Karpas-422 (cell line): ENCODE data around the gene LCE3A. TPM values are rescaled to one million over a fixed set of nuclear protein-coding genes. Genes with fewer than 3 reads are reported as not detected.

Source experiments
- DNase-seq: peaks from one replicate; pipeline ENCODE4 v3.0.0-alpha.2; 2015
- H2AFZ ChIP-seq: fragments of 200-600 bp; sonication (generic); 2 replicates; pipeline ENCODE4 v1.6.1; 2014; ENCODE audit warnings: antibody characterized with exemption, low read length, mixed read lengths
- H3K27ac ChIP-seq: fragments of 200-600 bp; sonication (generic); 2 replicates; pipeline ENCODE4 v1.5.1; 2014; ENCODE audit warnings: mild to moderate bottlenecking, low read length, moderate library complexity
- H3K27me3 ChIP-seq: fragments of 200-600 bp; sonication (generic); 2 replicates; pipeline ENCODE4 v1.6.1; 2014; ENCODE audit warnings: low read length, mixed read lengths
- H3K36me3 ChIP-seq: fragments of 200-600 bp; sonication (generic); 2 replicates; pipeline ENCODE4 v1.6.1; 2014; ENCODE audit warnings: low read length, mixed read lengths; ENCODE audit not compliant: insufficient read depth
- H3K4me1 ChIP-seq: fragments of 200-600 bp; sonication (generic); 2 replicates; pipeline ENCODE4 v1.6.1; 2014; ENCODE audit warnings: mild to moderate bottlenecking, low read length, mixed read lengths
- H3K4me2 ChIP-seq: fragments of 200-600 bp; sonication (generic); 2 replicates; pipeline ENCODE4 v1.6.1; 2014; ENCODE audit warnings: low read length, low read depth, mild to moderate bottlenecking; ENCODE audit not compliant: poor library complexity, severe bottlenecking
- H3K4me3 ChIP-seq: fragments of 200-600 bp; sonication (generic); 2 replicates; pipeline ENCODE4 v1.5.1; 2014; ENCODE audit warnings: mild to moderate bottlenecking, antibody characterized with exemption, low read length, mixed read lengths
- H3K79me2 ChIP-seq: fragments of 200-600 bp; sonication (generic); 2 replicates; pipeline ENCODE4 v1.6.1; 2014; ENCODE audit warnings: mild to moderate bottlenecking, low read length, mixed read lengths
- H3K9ac ChIP-seq: fragments of 200-600 bp; sonication (generic); 2 replicates; pipeline ENCODE4 v1.6.0; 2014; ENCODE audit warnings: low read length
- H3K9me2 ChIP-seq: fragments of 200-600 bp; sonication (generic), shearing (Covaris generic); replicated peaks from 2 replicates; pipeline ENCODE4 v1.6.0; 2014; ENCODE audit warnings: mild to moderate bottlenecking, low read length, moderate library complexity; ENCODE audit not compliant: insufficient read depth
- H3K9me3 ChIP-seq: fragments of 300-700, 200-600 bp; sonication (generic); 2 replicates; pipeline ENCODE4 v1.6.1; 2014; ENCODE audit warnings: low read length, mixed read lengths
- H4K20me1 ChIP-seq: fragments of 200-600 bp; sonication (generic); 2 replicates; pipeline ENCODE4 v1.6.1; 2014; ENCODE audit warnings: mild to moderate bottlenecking, antibody characterized with exemption, low read length, low read depth; ENCODE audit not compliant: insufficient read depth
- total RNA-seq: library from RNA; depleted of rRNA; stranded (reverse); fragments of >200 nt; shearing (Covaris generic); gene quantifications from 2 replicates; pipeline ENCODE4 v1.2.3, GENCODE V29; 2014; ENCODE audit warnings: low replicate concordance

The LCE3A gene
- total RNA-seq, 1 experiment from 2014 or later, result not detected

- Histone ChIP-seq H3K4me1 (no peaks in the 10 kb centered on the region), H3K36me3 (no peaks in the 10 kb centered on the region), H3K27me3 (no peaks in the 10 kb centered on the region), H3K79me2 (no peaks in the 10 kb centered on the region), H3K27ac (no peak overlapping the region), H4K20me1 (no peaks in the 10 kb centered on the region), H2AFZ (no peak overlapping the region), H3K9me2 (no peaks in the 10 kb centered on the region), H3K4me2 (no peak overlapping the region), H3K9ac (no peak overlapping the region), H3K4me3 (no peak overlapping the region), H3K9me3 (no peaks in the 10 kb centered on the region)
- DNase-seq, result no peak
These were observed 22.2 kb upstream of the LCE3A start for GRCh38 chr1:152645146-152645545.

DNA sequence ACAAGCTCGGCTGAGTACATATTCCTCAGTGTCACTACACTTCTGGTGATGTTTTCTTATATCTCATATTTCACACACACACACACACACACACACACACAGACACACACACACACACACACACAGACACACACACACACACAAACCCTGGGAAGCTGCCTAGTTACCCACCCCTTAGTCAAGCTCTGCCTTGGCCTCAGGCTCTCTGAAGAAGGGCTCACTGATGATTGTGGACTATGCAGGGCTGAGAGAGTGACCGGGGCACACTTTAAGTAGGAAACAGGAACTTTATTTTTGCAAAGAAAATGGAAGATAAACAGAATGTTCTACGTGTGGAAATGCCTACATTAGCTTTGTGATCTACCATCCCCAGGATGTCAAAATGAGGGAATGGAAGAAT is 21.0 kb upstream of the LCE3A start:
- Histone ChIP-seq H3K4me2 (no peak overlapping the region), H3K36me3 (no peaks in the 10 kb centered on the region), H3K9me3 (no peaks in the 10 kb centered on the region), H3K79me2 (no peaks in the 10 kb centered on the region), H4K20me1 (no peaks in the 10 kb centered on the region), H3K9ac (no peak overlapping the region), H3K9me2 (no peaks in the 10 kb centered on the region), H3K4me1 (no peaks in the 10 kb centered on the region), H2AFZ (no peak overlapping the region), H3K27ac (no peak overlapping the region), H3K27me3 (no peaks in the 10 kb centered on the region), H3K4me3 (no peak overlapping the region)
- DNase-seq, result no peak

- Histone ChIP-seq H3K4me3 (no peak overlapping the region), H3K27ac (no peak overlapping the region)
- DNase-seq, result no peak
These were observed 17.4 kb upstream of the LCE3A start for GRCh38 chr1:152640351-152640750.

DNA sequence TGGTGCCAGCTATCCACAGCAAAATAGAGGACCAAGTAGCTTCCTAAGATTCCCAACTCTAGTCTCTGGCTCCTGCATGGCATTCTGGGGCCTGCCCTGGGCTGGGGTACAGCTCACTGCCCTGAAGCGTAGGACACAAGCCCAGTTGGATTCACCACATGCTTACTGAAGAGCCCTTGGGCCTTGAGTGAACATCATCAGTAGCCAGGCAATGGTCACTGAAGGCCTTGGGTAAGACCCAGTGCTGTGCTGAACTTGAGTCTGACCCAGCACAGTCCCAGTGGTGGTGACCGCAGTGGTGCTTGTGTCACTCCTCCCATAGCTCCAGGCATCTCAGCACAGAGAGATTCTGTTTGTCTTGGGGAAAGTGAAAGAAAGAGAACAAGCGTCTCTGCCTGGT is 7.7 kb upstream of the LCE3A start:
- Histone ChIP-seq H2AFZ (no peak overlapping the region), H3K9me2 (no peaks in the 10 kb centered on the region), H3K9ac (no peak overlapping the region), H3K4me1 (no peaks in the 10 kb centered on the region), H4K20me1 (no peaks in the 10 kb centered on the region), H3K4me2 (no peak overlapping the region), H3K4me3 (no peak overlapping the region), H3K36me3 (no peaks in the 10 kb centered on the region), H3K9me3 (no peaks in the 10 kb centered on the region), H3K79me2 (no peaks in the 10 kb centered on the region), H3K27ac (no peak overlapping the region), H3K27me3 (no peaks in the 10 kb centered on the region)
- no peak for DNase-seq

More at GRCh38 chr1:152640351-152640750, 17.4 kb upstream of the LCE3A start:
- Histone ChIP-seq H3K79me2 (no peaks in the 10 kb centered on the region), H3K36me3 (no peaks in the 10 kb centered on the region), H3K9me3 (no peaks in the 10 kb centered on the region), H2AFZ (no peak overlapping the region), H3K27me3 (no peaks in the 10 kb centered on the region), H3K9me2 (no peaks in the 10 kb centered on the region), H3K4me2 (no peak overlapping the region), H3K4me1 (no peaks in the 10 kb centered on the region), H3K9ac (no peak overlapping the region), H4K20me1 (no peaks in the 10 kb centered on the region)

- no peak for DNase-seq
- Histone ChIP-seq H3K9me3 (no peaks in the 10 kb centered on the region), H3K36me3 (no peaks in the 10 kb centered on the region)
These were observed 3.8 kb upstream of the LCE3A start for GRCh38 chr1:152626744-152627143.

DNA sequence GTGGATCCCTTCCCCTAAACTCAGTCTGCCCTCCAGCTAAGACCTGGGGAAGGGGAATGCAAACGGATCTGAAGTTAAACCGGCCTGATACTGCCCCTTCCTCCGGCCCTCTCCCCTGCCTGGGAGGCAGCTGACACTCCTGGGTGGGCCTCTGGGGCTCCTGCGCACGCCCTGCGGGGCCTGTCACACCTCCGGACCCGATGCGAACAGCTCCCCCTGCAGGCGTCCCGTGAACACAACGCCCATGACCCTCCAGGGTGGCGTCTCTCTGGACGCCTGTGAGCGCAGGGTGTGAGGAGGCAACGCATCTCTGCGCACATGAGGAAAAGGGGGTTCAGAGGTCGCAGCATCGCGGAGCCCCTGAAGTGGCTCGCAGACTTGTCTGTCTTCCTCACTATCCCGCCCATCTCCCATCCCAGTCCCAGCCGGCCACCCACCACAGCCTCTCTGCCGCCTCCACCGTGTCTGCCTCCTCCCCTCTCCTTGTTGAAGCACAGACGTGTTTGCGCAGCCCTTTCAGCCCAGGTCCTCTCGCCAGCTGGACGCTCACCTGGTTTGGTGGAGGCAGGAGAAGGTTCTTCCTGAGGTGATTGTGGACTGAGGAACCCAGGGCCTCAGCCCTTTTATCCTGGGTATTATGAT is 421 bp upstream of the LCE3A start:
- Histone ChIP-seq H3K4me3 (no peak overlapping the region), H2AFZ (no peak overlapping the region), H3K27ac (no peak overlapping the region), H3K79me2 (no peaks in the 10 kb centered on the region), H3K9me2 (no peaks in the 10 kb centered on the region), H3K27me3 (no peaks in the 10 kb centered on the region; the same call in 1 of the 2 replicates), H3K9me3 (peaks cover 14% of the 10 kb centered on the region), H3K4me2 (no peak overlapping the region), H4K20me1 (no peaks in the 10 kb centered on the region), H3K4me1 (no peaks in the 10 kb centered on the region), H3K36me3 (no peaks in the 10 kb centered on the region), H3K9ac (no peak overlapping the region)
- peak; percentile 57 for DNase-seq

More at GRCh38 chr1:152626744-152627143, 3.8 kb upstream of the LCE3A start:
- H3K27ac ChIP-seq, result no peak overlapping the region
- H3K4me2 ChIP-seq, result no peak overlapping the region
- no peaks in the 10 kb centered on the region for H3K79me2 ChIP-seq
- H3K9me2 ChIP-seq, result no peaks in the 10 kb centered on the region
- no peaks in the 10 kb centered on the region for H3K4me1 ChIP-seq
- no peaks in the 10 kb centered on the region for H4K20me1 ChIP-seq
- H3K27me3 ChIP-seq, result no peaks in the 10 kb centered on the region
- no peak overlapping the region for H2AFZ ChIP-seq
- no peak overlapping the region for H3K9ac ChIP-seq
- no peak overlapping the region for H3K4me3 ChIP-seq

DNA sequence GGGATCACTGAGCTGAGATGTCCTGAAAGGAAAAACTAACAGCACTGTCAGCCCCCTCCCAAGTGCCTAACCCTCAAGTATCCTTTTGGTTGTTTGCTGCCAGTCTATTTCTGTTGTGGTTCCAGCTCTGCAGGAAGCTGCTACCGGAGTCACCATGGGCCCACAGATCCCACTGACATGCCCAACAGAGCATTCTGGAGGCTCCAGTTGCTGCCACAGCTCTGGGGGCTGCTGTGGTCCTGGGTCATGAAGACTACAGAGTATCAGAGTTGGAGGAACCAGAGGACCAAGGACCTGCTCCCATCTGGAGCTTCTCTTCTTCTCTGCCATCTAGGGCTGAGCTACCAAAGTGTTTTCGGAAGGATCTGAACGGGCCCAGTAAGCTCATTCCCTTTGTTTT is 910 bp downstream of the LCE3A start:
- Histone ChIP-seq H2AFZ (no peak overlapping the region), H3K79me2 (no peaks in the 10 kb centered on the region), H3K27ac (no peak overlapping the region), H4K20me1 (no peaks in the 10 kb centered on the region), H3K27me3 (no peaks in the 10 kb centered on the region; the same call in 1 of the 2 replicates), H3K36me3 (no peaks in the 10 kb centered on the region), H3K9ac (no peak overlapping the region), H3K4me2 (no peak overlapping the region), H3K4me3 (no peak overlapping the region), H3K4me1 (no peaks in the 10 kb centered on the region), H3K9me2 (no peaks in the 10 kb centered on the region), H3K9me3 (peaks cover 19% of the 10 kb centered on the region)
- no peak for DNase-seq

- DNase-seq, result no peak
- H3K4me3 ChIP-seq, result no peak within 1 kb of the TSS
- no peaks in the 10 kb centered on the region for H3K79me2 ChIP-seq
These were observed 9.4 kb downstream of the LCE3A start, which contains the start of gene LCE3B for GRCh38 chr1:152613511-152613910. Gene LCE3B (plus strand): TSS chr1:152613811. CDS start chr1:152613811, 0 bp downstream.

More at GRCh38 chr1:152613511-152613910, 9.4 kb downstream of the LCE3A start, which contains the start of gene LCE3B:
- no peaks in the 10 kb centered on the region for H3K27me3 ChIP-seq
- no peaks in the 10 kb centered on the region for H4K20me1 ChIP-seq
- H3K4me2 ChIP-seq, result no peak within 1 kb of the TSS
- no peak within 1 kb of the TSS for H3K27ac ChIP-seq
- H3K9ac ChIP-seq, result no peak within 1 kb of the TSS
- peaks cover 8% of the 10 kb centered on the region for H3K9me3 ChIP-seq
- H2AFZ ChIP-seq, result no peak within 1 kb of the TSS
- no peaks in the 10 kb centered on the region for H3K4me1 ChIP-seq
- H3K36me3 ChIP-seq, result no peaks in the 10 kb centered on the region
- H3K9me2 ChIP-seq, result no peaks in the 10 kb centered on the region
